GM21390 (cell line): ENCODE measurements around the gene PKNOX2.

Source experiments
- ATAC-seq: cut with Tn5 transposase; IDR thresholded peaks from one replicate; pipeline ENCODE4 v1.9.1; 2021; ENCODE audit not compliant: unreplicated experiment

Gene PKNOX2

GRCh38 chr11:125351033-125351867 lies 186.7 kb downstream of the PKNOX2 start:
- ATAC-seq: no peak

GRCh38 chr11:125351868-125352250 lies 187.3 kb downstream of the PKNOX2 start:
- no peak for ATAC-seq

GRCh38 chr11:125356797-125357196 lies 192.2 kb downstream of the PKNOX2 start:
- no peak for ATAC-seq

- ATAC-seq: no peak
Measured at GRCh38 chr11:125357551-125357950, 193.0 kb downstream of the PKNOX2 start.

GRCh38 chr11:125358254-125358840 lies 193.8 kb downstream of the PKNOX2 start:
- ATAC-seq: no peak

GRCh38 chr11:125359130-125359529 lies 194.6 kb downstream of the PKNOX2 start:
- ATAC-seq: no peak

GRCh38 chr11:125360066-125360465 lies 195.5 kb downstream of the PKNOX2 start:
- ATAC-seq: no peak

- no peak for ATAC-seq
Measured at GRCh38 chr11:125364121-125364826, 199.7 kb downstream of the PKNOX2 start.

GRCh38 chr11:125365196-125365931 lies 200.8 kb downstream of the PKNOX2 start:
- ATAC-seq: no peak

- ATAC-seq: no peak
Measured at GRCh38 chr11:125367710-125368109, 203.2 kb downstream of the PKNOX2 start.

GRCh38 chr11:125368757-125369156 lies 204.2 kb downstream of the PKNOX2 start:
- ATAC-seq: no peak

- no peak for ATAC-seq
Measured at GRCh38 chr11:125369808-125370207, 205.3 kb downstream of the PKNOX2 start.

GRCh38 chr11:125370561-125371389 lies 206.2 kb downstream of the PKNOX2 start:
- no peak for ATAC-seq

GRCh38 chr11:125371431-125371935 lies 206.9 kb downstream of the PKNOX2 start:
- ATAC-seq: no peak

- no peak for ATAC-seq
Measured at GRCh38 chr11:125372088-125372487, 207.5 kb downstream of the PKNOX2 start.

- ATAC-seq: no peak
Measured at GRCh38 chr11:125372911-125373310, 208.4 kb downstream of the PKNOX2 start.

GRCh38 chr11:125373426-125374391 lies 209.2 kb downstream of the PKNOX2 start:
- ATAC-seq: no peak

- ATAC-seq: no peak
Measured at GRCh38 chr11:125374398-125374797, 209.8 kb downstream of the PKNOX2 start.

GRCh38 chr11:125375146-125375545 lies 210.6 kb downstream of the PKNOX2 start:
- no peak for ATAC-seq
